Central memory CD4-positive, alpha-beta T cell (primary cell): Measurements from ENCODE around the gene MT1E.

Experiments used
- DNase-seq: peaks from one replicate; pipeline ENCODE4 v3.0.0; 2022

Gene MT1E

GRCh38 chr16:56628486-56629350 is 3.1 kb downstream of the MT1E start:
- no peak for DNase-seq

DNA sequence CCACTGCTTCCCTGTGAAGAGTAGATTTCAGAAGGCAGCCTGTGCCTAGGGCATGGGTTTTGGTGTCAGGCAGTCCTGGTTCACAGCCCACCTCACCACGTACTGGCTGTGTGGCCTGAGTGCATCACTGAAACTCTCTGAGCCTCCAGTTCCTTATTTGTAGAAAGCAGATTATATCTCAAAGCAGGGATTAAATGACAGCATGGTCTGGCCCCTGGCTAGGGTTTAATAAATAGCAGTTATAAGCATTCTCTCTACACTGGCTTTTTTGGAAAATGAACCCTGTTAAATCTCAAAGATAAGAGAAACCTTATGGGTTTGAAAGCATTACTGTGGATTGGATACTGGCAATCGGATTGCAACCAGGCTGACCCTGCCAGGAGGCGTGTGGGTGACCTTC is 4.0 kb downstream of the MT1E start:
- no peak for DNase-seq

- DNase-seq: no peak
Observed at GRCh38 chr16:56630134-56630533, 4.6 kb downstream of the MT1E start.

DNA sequence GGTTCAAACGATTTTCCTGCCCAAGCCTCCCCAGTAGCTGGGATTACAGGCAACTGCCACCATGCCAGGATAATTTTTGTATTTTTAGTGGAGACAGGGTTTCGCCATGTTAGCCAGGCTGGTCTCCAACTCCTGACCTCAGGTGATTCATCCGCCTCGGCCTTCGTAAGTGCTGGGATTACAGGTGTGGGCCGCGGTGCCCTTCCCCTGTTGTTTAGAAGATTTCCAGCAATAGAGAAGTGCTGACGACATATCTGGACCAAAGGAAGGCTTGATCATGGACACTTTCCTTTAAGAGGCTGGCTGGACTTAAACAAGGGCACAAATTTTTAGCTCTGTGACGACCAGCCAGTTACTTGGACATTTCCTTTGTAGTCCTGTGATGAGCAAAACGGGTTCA is 5.6 kb downstream of the MT1E start:
- DNase-seq: no peak

DNA sequence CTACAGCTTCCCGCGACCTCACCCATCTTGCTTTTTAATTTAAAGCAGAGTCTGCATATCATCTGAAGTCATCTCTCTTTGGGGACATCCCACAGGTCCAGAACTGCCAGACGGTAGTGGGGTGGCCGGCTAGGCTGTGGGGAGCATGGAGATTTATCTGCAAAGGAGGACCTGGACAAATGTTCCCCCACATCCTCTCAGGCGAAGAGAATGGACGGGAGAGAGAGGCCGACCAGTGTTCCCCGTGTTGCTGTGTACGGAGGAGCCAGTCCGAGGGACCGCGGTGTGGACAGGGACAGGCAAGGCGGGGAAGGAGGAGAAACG is 6.2 kb downstream of the MT1E start:
- DNase-seq: no peak

GRCh38 chr16:56632156-56632847 is 6.7 kb downstream of the MT1E start, which contains the start of gene MT1M:
Gene MT1M, plus strand, starts transcription at chr16:56632659. Its CDS starts 73 bp downstream, at chr16:56632732.
- DNase-seq: no peak

- DNase-seq: no peak
Observed at GRCh38 chr16:56632848-56633365, 7.3 kb downstream of the MT1E start.

- no peak for DNase-seq
Observed at GRCh38 chr16:56633535-56633934, 8.0 kb downstream of the MT1E start.

- DNase-seq: no peak
Observed at GRCh38 chr16:56634715-56635440, 9.3 kb downstream of the MT1E start.

- no peak for DNase-seq
Observed at GRCh38 chr16:56635441-56635967, 9.9 kb downstream of the MT1E start.

DNA sequence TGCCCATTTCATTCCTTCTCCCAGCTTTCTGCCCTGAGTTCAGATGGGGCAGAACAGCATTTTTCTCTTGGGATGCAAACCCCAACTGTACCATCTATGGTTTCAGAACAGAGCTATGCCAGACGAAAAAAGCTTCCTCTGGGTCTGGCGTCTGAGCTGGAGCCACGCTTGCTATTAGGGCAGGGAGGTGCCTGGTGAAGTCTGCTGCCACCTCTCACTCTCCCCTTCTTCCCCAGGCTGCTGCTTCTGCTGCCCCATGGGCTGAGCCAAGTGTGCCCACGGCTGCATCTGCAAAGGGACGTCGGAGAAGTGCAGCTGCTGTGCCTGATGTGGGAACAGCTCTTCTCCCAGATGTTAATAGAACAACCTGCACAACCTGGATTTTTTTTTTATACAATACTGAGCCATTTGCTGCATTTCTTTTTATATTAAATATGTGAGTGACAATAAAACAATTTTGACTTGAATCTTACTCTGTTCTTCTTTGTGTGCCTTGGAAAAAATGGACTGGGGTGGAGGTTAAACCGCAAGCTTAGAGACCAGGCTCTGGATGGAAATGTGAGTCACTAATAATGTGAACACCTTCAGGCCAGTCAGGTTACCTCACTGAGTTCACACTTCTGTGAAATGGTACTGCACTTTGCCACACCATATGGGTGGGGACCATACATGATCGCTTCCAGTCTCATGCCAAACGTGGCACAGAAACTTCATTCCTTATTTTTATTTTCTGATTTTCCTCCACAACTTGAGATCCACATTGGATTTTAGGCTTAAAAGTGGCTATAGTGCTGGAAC is 11.2 kb downstream of the MT1E start:
- no peak for DNase-seq

- no peak for DNase-seq
Observed at GRCh38 chr16:56637814-56638750, 12.5 kb downstream of the MT1E start, which contains the start of gene MT1A. Gene MT1A, plus strand, starts transcription at chr16:56638666. Its CDS starts 73 bp downstream, at chr16:56638739.

DNA sequence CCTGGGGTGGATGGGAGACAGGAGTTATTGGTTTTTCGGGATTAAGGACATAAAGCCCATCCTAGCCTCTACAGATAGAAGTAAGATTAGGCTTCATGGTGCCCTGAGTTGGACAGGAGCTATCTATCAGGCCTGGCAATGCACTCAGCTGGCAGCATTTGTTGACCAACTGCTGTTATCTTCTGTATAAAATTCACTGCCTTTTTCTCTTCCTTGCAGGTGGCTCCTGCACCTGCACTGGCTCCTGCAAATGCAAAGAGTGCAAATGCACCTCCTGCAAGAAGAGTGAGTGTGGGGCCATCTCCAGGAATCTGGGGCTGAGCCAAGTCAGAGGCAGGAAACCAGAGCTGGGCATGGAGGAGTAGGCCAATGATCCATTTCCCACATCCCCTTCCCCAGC is 13.5 kb downstream of the MT1E start:
- DNase-seq: no peak

- no peak for DNase-seq
Observed at GRCh38 chr16:56640076-56640475, 14.5 kb downstream of the MT1E start.

DNA sequence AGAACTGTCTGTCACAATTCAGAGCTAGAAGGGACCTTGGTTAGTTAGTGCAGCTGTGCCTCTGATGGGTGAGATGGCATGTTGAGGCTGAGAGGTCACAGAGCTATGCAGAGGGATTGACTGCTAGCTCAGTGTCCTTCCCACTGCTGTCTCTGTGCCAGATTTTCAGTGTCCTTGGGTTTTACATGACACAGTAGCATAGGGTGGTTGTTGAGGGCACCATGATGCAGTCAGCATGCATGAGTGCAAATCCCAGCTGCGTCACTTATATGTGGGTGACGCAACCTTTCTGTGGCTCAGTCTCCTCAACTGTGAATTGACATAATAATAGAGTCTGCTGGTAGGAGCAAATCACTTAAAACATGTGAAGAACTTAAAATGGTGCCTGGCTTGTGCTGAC is 15.6 kb downstream of the MT1E start:
- no peak for DNase-seq

- DNase-seq: peak; percentile 64
Observed at GRCh38 chr16:56643080-56643778, 17.6 kb downstream of the MT1E start.

- DNase-seq: no peak
Observed at GRCh38 chr16:56643833-56644232, 18.3 kb downstream of the MT1E start.

DNA sequence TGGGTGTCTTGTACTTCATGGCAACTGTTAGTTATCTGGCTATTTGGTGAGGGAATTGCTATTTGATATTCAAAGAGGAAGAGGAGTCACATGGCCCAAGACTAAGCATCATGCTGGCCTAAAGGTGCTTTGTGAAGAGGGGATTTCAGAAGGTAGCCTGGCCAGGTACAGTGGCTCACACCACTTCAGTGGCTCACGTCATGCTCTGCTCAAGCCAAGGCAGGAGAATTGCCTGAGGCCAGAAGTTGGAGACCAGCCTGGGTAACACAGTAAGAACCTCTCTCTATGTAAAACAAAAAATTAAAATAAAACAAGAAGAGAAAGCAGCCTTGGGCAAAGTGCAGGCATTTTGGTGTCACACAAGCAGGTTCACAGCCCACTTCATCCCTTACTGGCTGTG is 19.7 kb downstream of the MT1E start:
- DNase-seq: no peak

DNA sequence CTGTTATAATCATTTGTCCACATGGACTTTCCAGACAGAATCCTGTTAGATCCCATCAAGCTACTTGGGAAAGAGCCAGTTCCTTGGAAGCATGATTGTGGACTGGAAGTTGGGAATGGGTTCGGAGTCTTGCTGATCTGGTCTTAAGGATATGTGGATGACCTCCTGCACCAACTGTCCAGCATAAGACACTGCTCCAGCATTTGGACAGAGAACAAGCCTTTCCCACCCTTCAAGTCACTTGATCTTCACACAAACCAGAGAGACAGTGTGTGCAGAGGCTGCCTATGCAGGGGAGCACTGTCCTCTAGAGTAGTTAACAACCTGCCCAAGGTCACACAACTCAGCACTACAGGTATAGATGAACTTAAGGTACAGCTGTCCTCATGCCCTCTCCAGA is 20.3 kb downstream of the MT1E start:
- no peak for DNase-seq
